ENCODE results near the gene BRD8. TPM values are rescaled to one million over a fixed set of nuclear protein-coding genes. Genes with fewer than 3 reads are reported as not detected.

The BRD8 gene
- total and polyA plus RNA-seq, 8 donors: 20.4 to 58.2 (median 43.0) TPM

- H3K4me3 ChIP-seq: no peak overlapping the region
- H3K9me3 ChIP-seq: no peaks in the 10 kb centered on the region
- peaks cover 0 to 4% (median 0%) of the 10 kb centered on the region in 3 donors for H3K27me3 ChIP-seq
- no peak for DNase-seq
- peaks cover 0 to 12% (median 3%) of the 10 kb centered on the region in 4 donors for H3K4me1 ChIP-seq
- H3K36me3 ChIP-seq: no peaks in the 10 kb centered on the region
- no peak overlapping the region for H3K27ac ChIP-seq
- 13 to 50% (median 42%) methylated on average over 1 of the region's 1 CpG for WGBS, 5 donors
- intact Hi-C loops (cut with DNase I; ENCODE audit: low total_unique reads): no loop called here
- TF ChIP-seq POLR2AphosphoS5 (IDR thresholded peaks at IDR 0.05) (no peak), EP300 (IDR thresholded peaks at IDR 0.05) (no peak), POLR2A (IDR thresholded peaks at IDR 0.05) (no peak)
- TF ChIP-seq, protein P1, sequence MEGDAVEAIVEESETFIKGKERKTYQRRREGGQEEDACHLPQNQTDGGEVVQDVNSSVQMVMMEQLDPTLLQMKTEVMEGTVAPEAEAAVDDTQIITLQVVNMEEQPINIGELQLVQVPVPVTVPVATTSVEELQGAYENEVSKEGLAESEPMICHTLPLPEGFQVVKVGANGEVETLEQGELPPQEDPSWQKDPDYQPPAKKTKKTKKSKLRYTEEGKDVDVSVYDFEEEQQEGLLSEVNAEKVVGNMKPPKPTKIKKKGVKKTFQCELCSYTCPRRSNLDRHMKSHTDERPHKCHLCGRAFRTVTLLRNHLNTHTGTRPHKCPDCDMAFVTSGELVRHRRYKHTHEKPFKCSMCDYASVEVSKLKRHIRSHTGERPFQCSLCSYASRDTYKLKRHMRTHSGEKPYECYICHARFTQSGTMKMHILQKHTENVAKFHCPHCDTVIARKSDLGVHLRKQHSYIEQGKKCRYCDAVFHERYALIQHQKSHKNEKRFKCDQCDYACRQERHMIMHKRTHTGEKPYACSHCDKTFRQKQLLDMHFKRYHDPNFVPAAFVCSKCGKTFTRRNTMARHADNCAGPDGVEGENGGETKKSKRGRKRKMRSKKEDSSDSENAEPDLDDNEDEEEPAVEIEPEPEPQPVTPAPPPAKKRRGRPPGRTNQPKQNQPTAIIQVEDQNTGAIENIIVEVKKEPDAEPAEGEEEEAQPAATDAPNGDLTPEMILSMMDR (IDR thresholded peaks at IDR 0.05): no peak
Measured at GRCh38 chr5:138111937-138112336, 66.5 kb downstream of the BRD8 start.

GRCh38 chr5:138111181-138111580 is 67.2 kb downstream of the BRD8 start:
- Histone ChIP-seq H3K36me3 (no peaks in the 10 kb centered on the region), H3K27ac (no peak overlapping the region), H3K4me1 (peaks cover 0 to 12% (median 3%) of the 10 kb centered on the region in 4 donors), H3K4me3 (no peak overlapping the region), H3K9me3 (no peaks in the 10 kb centered on the region), H3K27me3 (peaks cover 0 to 4% (median 0%) of the 10 kb centered on the region in 3 donors)
- DNase-seq: no peak
- 77 to 84% (median 78%) methylated on average over 4 of the region's 4 CpGs for WGBS, 5 donors
- TF ChIP-seq POLR2A (IDR thresholded peaks at IDR 0.05) (no peak), EP300 (IDR thresholded peaks at IDR 0.05) (no peak), POLR2AphosphoS5 (IDR thresholded peaks at IDR 0.05) (no peak)
- TF ChIP-seq, protein P1 (IDR thresholded peaks at IDR 0.05): no peak
- intact Hi-C loops (cut with DNase I; ENCODE audit: low total_unique reads): no loop called here

- H3K4me1 ChIP-seq: peaks cover 0 to 12% (median 3%) of the 10 kb centered on the region in 4 donors
- 53 to 69% (median 63%) methylated on average over 4 of the region's 4 CpGs for WGBS, 5 donors
- intact Hi-C loops (cut with DNase I; ENCODE audit: low total_unique reads): no loop called here
- H3K4me3 ChIP-seq: no peak overlapping the region
- peaks cover 0 to 4% (median 0%) of the 10 kb centered on the region in 3 donors for H3K27me3 ChIP-seq
- H3K9me3 ChIP-seq: no peaks in the 10 kb centered on the region
- no peak overlapping the region for H3K27ac ChIP-seq
- TF ChIP-seq POLR2AphosphoS5 (IDR thresholded peaks at IDR 0.05): no peak
- TF ChIP-seq EP300 (IDR thresholded peaks at IDR 0.05): no peak
- no peak for TF ChIP-seq POLR2A (IDR thresholded peaks at IDR 0.05)
- TF ChIP-seq, protein P1 (IDR thresholded peaks at IDR 0.05): no peak
- H3K36me3 ChIP-seq: no peaks in the 10 kb centered on the region
- no peak for DNase-seq
Measured at GRCh38 chr5:138110266-138110963, 68.0 kb downstream of the BRD8 start.

DNA sequence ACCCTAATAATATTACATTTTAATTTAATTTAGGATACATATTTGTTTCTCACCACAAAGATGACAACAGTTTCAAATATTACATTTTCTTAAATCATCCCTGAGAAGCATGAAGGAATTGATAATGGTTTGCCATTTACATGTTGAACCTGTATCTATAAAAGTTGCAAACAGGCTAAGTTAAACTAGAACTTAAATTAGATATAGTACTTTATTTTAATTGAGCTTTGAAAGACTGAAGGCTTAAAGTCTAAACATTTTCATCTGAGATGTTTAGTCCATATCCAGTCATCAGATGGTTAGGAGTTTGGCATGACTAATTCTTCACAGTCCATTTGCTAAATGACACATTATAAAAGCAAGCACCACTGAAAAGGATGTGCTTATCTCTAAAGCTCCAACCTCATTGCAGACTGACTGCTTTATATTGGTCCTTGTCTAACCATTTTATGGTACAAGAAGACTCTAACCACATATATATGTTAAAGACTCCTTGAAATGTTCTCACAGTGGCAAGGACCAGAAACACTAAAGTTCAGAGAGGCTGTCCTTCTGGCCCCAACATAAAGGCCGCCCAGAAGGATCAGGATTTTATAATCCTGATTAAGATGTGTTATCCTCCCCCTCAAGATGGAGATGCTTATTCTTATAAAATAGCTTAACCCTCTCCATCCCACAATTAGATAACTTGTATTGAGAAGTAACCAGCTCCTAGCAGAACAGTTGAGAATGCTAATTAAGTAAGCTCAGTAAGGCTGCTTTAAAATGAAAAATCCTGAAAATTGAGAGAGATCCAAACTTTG is 68.8 kb downstream of the BRD8 start:
- Histone ChIP-seq H3K9me3 (no peaks in the 10 kb centered on the region), H3K36me3 (no peaks in the 10 kb centered on the region), H3K4me3 (no peak overlapping the region), H3K27me3 (peaks cover 0 to 4% (median 0%) of the 10 kb centered on the region in 3 donors), H3K4me1 (peaks cover 0 to 12% (median 3%) of the 10 kb centered on the region in 4 donors), H3K27ac (no peak overlapping the region)
- 67 to 96% (median 86%) methylated on average over 1 of the region's 1 CpG for WGBS, 5 donors
- intact Hi-C loops (cut with DNase I; ENCODE audit: low total_unique reads): no loop called here
- DNase-seq: no peak
- TF ChIP-seq, protein P1 (IDR thresholded peaks at IDR 0.05): no peak
- TF ChIP-seq POLR2AphosphoS5 (IDR thresholded peaks at IDR 0.05) (no peak), EP300 (IDR thresholded peaks at IDR 0.05) (no peak), POLR2A (IDR thresholded peaks at IDR 0.05) (no peak)

Measured in stomach (tissue), 9 donors.